Medulla oblongata (tissue), 1 donor: ENCODE results near the gene IGDCC3.

Experiments
- DNase-seq: peaks from one replicate; pipeline ENCODE4 v3.0.0-alpha.2; 2015; ENCODE audit errors: extremely low spot score

IGDCC3 gene

GRCh38 chr15:65377976-65378366, at the start of gene IGDCC3:
IGDCC3 (minus strand) TSS chr15:65378002; CDS start chr15:65377788, 214 bp downstream.
- DNase-seq: peak; percentile 15

GRCh38 chr15:65426216-65426853, 48.5 kb upstream of the IGDCC3 start:
- no peak for DNase-seq

DNA sequence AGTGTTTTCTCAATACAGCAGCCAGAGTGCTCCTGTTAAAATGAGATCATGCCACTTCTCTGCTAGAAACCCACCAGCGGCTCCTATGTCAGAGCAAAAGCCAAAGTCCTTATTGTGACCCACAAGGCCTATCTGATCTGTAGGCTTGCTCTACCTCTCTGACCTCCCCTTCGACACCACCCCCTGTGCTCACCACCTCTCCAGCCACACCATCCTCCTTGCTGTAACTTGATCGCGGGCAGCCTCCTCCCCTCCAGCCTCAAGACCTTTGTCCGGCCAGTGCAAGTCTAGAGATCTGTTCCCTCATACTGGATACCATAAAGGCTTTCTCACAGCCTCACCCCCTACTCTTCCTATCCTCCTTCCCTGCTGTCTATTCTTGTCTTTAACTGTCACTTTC, 46.9 kb upstream of the IGDCC3 start:
- no peak for DNase-seq

GRCh38 chr15:65423976-65424679, 46.3 kb upstream of the IGDCC3 start:
- DNase-seq: no peak

- DNase-seq: no peak
Observed at GRCh38 chr15:65423150-65423975, 45.6 kb upstream of the IGDCC3 start.

- peak; percentile 75 for DNase-seq
Observed at GRCh38 chr15:65421360-65422215, 43.8 kb upstream of the IGDCC3 start.

DNA sequence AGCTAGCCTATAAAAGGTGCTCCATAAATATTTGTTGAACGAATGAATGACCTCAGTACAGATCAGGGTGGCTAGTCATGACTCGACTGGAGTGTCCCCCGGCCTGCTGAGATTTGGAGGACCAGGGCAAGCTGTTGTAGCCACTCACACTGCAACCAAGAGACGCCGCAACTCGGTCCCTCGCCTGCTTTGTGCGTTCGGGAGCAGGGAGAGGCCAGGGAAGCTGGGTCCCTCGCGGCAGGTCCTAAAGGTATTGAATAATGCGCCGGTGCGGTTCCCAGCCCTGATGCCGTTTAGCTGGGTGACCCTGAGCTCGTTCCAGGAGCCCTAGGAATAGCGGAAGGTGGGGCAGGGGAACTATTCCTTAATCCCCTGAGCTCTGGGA, 43.2 kb upstream of the IGDCC3 start:
- DNase-seq: no peak

DNA sequence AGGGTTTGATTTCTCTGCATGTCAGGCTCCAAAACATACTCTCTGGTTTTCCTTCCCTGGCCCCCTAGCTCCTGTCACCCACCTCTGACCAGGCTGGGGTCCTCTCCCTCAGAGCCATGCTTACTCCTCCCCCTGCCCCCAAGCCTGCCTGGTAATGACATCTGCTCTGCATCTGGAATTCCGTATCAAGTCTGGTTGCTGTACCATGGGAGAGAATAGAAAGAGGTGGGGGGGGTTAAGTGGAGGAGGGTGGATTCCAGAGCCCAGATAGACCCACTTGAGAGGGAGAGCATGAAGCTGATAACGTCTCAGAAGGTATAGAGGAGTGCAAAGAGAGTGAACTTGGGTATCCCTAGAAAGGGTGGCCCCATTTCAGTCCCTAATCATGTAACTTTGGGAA, 40.8 kb upstream of the IGDCC3 start:
- DNase-seq: no peak

DNA sequence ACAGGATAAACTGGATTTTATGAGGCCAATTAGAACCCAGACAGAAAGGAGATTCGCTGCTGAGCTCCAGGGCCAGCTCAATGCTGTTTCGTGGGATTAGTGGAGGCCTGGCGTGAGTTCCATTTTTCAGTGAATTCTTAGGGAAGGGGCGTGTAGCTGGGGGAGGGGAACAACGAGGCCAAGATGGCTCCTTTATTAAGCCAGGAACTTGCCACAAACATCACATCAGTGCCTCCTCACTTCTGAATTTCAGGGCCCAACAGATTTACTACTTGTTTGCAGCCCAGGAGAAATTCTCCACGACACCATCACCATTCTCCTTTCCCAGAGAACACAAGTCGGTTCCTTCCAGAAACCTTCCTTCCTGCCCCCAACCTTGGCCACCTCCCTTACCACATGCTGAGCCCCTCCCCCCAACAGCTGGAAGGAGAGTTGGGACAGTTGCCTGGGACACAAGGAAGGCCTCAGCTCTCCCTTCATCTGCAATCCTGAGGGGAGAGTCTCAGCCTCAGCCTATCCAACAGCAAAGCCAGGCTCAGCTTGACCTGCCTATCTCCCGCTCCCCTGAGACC, 39.1 kb upstream of the IGDCC3 start:
- peak; percentile 54 for DNase-seq

GRCh38 chr15:65414841-65415621, 37.2 kb upstream of the IGDCC3 start:
- DNase-seq: peak; percentile 80

- no peak for DNase-seq
Observed at GRCh38 chr15:65413760-65414144, 36.0 kb upstream of the IGDCC3 start.

- no peak for DNase-seq
Observed at GRCh38 chr15:65413051-65413759, 35.4 kb upstream of the IGDCC3 start.

DNA sequence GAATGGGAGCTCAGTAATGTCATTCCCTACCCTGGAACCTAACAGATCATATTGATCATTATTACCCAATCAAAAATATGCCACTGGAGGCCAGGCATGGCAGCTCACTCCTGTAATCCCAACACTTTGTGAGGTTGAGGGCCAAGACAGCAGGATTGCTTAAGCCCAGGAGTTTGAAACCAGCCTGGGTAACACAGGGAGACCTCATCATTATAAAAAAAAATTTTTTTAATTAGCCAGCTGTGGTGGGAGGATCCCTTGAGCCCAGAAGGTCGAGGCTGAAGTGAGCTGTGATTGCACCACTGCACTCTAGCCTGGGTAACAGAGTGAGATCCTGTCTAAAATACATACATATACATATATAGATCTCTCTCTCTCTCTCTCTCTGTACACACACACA, 34.8 kb upstream of the IGDCC3 start:
- DNase-seq: no peak

GRCh38 chr15:65411465-65412071, 33.8 kb upstream of the IGDCC3 start:
- no peak for DNase-seq

- no peak for DNase-seq
Observed at GRCh38 chr15:65410972-65411371, 33.2 kb upstream of the IGDCC3 start.

DNA sequence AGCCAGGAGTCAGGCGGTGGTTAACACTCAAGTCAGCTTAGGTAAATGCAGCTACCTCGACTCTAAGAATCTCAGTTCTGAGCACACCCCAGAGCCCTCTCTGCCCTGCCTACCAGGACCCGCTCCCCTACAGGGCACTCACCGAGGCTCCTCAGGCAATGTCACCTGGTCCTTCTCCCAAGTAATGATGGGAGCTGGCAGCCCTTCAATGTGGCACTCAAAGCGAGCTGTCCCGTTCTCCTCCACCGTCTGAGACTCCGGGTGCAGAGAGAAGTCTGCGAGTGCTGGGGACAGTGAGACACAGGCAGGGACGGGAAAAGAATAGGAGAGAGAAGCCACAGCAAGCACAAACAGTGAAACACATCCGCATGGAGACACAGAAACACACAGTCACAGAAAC, 32.2 kb upstream of the IGDCC3 start:
- no peak for DNase-seq

- DNase-seq: no peak
Observed at GRCh38 chr15:65409036-65409631, 31.3 kb upstream of the IGDCC3 start.

GRCh38 chr15:65408324-65409035, 30.7 kb upstream of the IGDCC3 start:
- DNase-seq: no peak
